ENCODE data around the gene UBP1. TPM values are rescaled to one million over a fixed set of nuclear protein-coding genes. Genes with fewer than 3 reads are reported as not detected.

Gene UBP1
- polyA plus RNA-seq, 1 experiment = 104 TPM

DNA sequence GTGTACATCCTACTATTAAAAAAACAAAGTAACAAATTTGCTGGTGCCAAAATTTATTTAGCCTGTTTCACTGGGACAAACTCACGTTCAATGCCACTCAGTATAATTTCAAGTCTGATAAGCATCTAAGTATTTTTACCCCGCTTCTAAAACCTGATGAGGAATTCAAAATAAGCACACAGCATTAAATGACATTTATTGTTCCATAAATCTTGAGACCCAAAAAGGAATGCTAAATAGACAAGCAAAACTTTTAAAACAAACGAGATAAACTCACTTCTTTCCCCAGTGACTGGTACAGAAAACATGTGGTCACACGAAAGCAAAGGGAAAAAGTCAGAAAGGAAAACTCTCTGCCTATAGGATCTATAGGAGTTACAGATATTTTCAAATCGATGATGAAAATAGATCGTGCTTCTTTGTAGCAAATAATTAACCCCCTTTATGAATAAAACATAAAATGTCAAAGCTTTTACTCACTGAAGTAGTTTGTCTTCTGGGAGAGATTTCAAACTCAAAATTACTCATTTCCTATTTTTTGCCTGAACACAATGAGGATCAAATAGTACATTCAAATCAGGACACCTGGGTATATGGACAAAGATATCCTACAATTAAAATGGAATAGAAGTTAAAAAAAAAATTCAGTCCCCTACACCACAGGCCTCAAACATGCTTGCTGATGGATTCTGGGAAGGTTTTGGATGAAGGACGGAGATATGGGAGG lies 51.7 kb downstream of the UBP1 start:
- Histone ChIP-seq H3K9me3 (ENCODE audit: control insufficient read depth, insufficient read depth, low read length) (no peaks in the 10 kb centered on the region), H3K27me3 (ENCODE audit: control insufficient read depth, insufficient read depth, low read length) (no peaks in the 10 kb centered on the region), H3K4me3 (ENCODE audit: low read depth, low read length) (no peak overlapping the region), H3K27ac (ENCODE audit: low read depth, low read length) (no peak overlapping the region)
- TF ChIP-seq, protein P1, sequence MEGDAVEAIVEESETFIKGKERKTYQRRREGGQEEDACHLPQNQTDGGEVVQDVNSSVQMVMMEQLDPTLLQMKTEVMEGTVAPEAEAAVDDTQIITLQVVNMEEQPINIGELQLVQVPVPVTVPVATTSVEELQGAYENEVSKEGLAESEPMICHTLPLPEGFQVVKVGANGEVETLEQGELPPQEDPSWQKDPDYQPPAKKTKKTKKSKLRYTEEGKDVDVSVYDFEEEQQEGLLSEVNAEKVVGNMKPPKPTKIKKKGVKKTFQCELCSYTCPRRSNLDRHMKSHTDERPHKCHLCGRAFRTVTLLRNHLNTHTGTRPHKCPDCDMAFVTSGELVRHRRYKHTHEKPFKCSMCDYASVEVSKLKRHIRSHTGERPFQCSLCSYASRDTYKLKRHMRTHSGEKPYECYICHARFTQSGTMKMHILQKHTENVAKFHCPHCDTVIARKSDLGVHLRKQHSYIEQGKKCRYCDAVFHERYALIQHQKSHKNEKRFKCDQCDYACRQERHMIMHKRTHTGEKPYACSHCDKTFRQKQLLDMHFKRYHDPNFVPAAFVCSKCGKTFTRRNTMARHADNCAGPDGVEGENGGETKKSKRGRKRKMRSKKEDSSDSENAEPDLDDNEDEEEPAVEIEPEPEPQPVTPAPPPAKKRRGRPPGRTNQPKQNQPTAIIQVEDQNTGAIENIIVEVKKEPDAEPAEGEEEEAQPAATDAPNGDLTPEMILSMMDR (IDR thresholded peaks at IDR 0.05; ENCODE audit: low read depth, low read length) = no peak
- ChIA-PET POLR2A (no interaction called here), CTCF (interaction anchor here (2.4 kb wide), 1 partner anchor 15 kb away, joined by 12 read pairs; no protein-coding TSS in a partner anchor)
- DNase-seq (ENCODE audit: low read depth, low spot score) = no peak

DNA sequence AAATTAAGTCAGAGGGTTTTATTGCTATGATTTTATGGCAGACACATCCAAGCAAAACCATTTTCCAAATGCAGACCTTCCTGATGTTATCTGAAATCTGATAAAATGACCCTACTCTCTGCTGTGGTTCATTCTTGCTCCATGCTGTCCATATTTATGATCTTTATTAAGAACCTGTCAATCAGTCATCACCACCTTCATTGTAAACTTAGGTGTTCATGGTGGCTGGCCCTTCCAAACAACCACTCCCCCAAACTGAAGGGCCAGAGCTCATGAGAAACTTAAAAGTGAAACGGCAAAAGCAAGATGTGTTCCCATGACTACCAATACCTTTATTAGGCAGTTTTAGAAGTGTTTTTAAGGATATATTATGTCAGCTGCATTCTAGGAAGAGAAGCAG lies 53.6 kb downstream of the UBP1 start:
- ChIA-PET POLR2A (interaction anchor here (0.6 kb wide), 1 partner anchor 45 kb away, joined by 9 read pairs; no protein-coding TSS in a partner anchor), CTCF (interaction anchor here (0.7 to 5.7 kb wide), 4 partner anchors 13 to 389 kb away, joined by 3 to 38 read pairs (median 4); no protein-coding TSS in a partner anchor)
- H3K27me3 ChIP-seq (ENCODE audit: control insufficient read depth, insufficient read depth, low read length) = no peaks in the 10 kb centered on the region
- H3K9me3 ChIP-seq (ENCODE audit: control insufficient read depth, insufficient read depth, low read length) = no peaks in the 10 kb centered on the region
- DNase-seq (ENCODE audit: low read depth, low spot score) = no peak
- no peak overlapping the region for H3K27ac ChIP-seq (ENCODE audit: low read depth, low read length)
- TF ChIP-seq, protein P1 (IDR thresholded peaks at IDR 0.05; ENCODE audit: low read depth, low read length) = no peak
- no peak overlapping the region for H3K4me3 ChIP-seq (ENCODE audit: low read depth, low read length)

DNA sequence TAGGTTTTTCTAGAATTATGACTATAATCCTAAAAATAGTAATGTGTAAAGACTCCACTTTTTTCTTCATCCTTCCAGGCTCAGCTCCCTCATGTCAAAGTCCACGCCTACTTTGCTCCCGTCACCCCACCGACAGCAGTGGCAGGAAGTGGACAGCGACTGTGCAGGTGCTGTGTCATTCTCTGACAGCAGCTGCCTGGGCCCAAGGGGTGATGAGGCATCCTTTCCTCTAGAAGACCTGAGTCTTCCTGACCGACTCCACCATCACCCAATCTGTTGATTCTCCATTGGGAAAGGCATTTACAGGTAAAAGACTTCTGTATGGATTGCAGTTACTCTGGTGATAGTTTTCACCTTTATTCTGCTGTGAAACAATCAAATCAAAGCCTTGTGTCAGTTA lies 54.8 kb downstream of the UBP1 start:
- ChIA-PET CTCF (interaction anchor here (1.2 to 5.7 kb wide), 4 partner anchors 12 to 401 kb away, joined by 3 to 38 read pairs (median 8); no protein-coding TSS in a partner anchor), POLR2A (no interaction called here)
- TF ChIP-seq, protein P1 (IDR thresholded peaks at IDR 0.05; ENCODE audit: low read depth, low read length) = no peak
- no peak overlapping the region for H3K27ac ChIP-seq (ENCODE audit: low read depth, low read length)
- H3K27me3 ChIP-seq (ENCODE audit: control insufficient read depth, insufficient read depth, low read length) = no peaks in the 10 kb centered on the region
- no peak for DNase-seq (ENCODE audit: low read depth, low spot score)
- H3K9me3 ChIP-seq (ENCODE audit: control insufficient read depth, insufficient read depth, low read length) = no peaks in the 10 kb centered on the region
- no peak overlapping the region for H3K4me3 ChIP-seq (ENCODE audit: low read depth, low read length)

DNA sequence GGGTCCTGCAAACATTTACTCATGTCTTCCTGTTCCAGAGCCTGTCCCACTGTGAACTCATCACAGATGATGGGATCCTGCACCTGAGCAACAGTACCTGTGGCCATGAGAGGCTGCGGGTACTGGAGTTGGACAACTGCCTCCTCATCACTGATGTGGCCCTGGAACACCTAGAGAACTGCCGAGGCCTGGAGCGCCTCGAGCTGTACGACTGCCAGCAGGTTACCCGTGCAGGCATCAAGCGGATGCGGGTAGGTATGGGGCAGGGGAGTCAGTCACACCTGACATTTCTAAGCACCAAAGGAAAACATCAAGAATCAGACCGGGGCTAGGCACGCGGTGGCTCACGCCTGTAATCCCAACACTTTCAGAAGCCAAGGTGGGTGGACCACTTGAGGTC lies 56.3 kb downstream of the UBP1 start:
- DNase-seq (ENCODE audit: low read depth, low spot score) = no peak
- no peaks in the 10 kb centered on the region for H3K27me3 ChIP-seq (ENCODE audit: control insufficient read depth, insufficient read depth, low read length)
- no peaks in the 10 kb centered on the region for H3K9me3 ChIP-seq (ENCODE audit: control insufficient read depth, insufficient read depth, low read length)
- H3K4me3 ChIP-seq (ENCODE audit: low read depth, low read length) = no peak overlapping the region
- H3K27ac ChIP-seq (ENCODE audit: low read depth, low read length) = no peak overlapping the region
- CTCF ChIA-PET = interaction anchor here (0.6 to 5.7 kb wide), 3 partner anchors 11 to 255 kb away, joined by 3 to 38 read pairs (median 5); no protein-coding TSS in a partner anchor
- POLR2A ChIA-PET = no interaction called here
- TF ChIP-seq, protein P1 (IDR thresholded peaks at IDR 0.05; ENCODE audit: low read depth, low read length) = no peak

DNA sequence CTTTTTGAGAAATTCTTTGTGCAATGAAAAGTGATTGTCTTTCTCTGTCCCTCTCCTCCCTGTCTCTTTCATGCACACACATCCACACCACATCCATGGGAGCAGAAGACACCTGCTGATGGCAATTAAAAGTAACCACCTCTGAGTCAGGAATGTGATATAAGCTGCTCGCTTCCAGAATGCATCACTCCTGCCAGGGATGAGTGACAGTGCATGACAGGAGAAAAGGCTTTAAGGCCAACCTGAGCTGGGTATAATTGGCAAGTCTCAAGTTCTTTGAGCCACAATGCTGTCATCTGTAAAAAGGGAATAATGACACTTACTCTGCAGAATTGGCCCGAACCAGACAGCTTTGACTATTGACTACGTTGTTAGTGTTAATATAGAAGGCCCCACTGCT lies 59.6 kb downstream of the UBP1 start:
- POLR2A ChIA-PET = interaction anchor here (0.7 kb wide), 1 partner anchor 267 kb away, joined by 5 read pairs; the partner anchor contains the start of gene CRTAP
- no peak overlapping the region for H3K27ac ChIP-seq (ENCODE audit: low read depth, low read length)
- TF ChIP-seq, protein P1 (IDR thresholded peaks at IDR 0.05; ENCODE audit: low read depth, low read length) = no peak
- no peaks in the 10 kb centered on the region for H3K27me3 ChIP-seq (ENCODE audit: control insufficient read depth, insufficient read depth, low read length)
- no peaks in the 10 kb centered on the region for H3K9me3 ChIP-seq (ENCODE audit: control insufficient read depth, insufficient read depth, low read length)
- DNase-seq (ENCODE audit: low read depth, low spot score) = no peak
- no peak overlapping the region for H3K4me3 ChIP-seq (ENCODE audit: low read depth, low read length)
- CTCF ChIA-PET = interaction anchor here (0.5 to 1.7 kb wide), 3 partner anchors 14 to 407 kb away, joined by 3 to 4 read pairs (median 3); no protein-coding TSS in a partner anchor
